WI38 (cell line): ENCODE measurements around the gene C1orf52.

Experiments used
- H3K4me3 ChIP-seq: 2 replicates; pipeline ENCODE4 v1.5.1; 2011; ENCODE audit warnings: low read depth, mild to moderate bottlenecking, control low read depth, low read length
- CTCF ChIP-seq: IDR thresholded peaks from 2 replicates; pipeline ENCODE4 v1.5.1; 2012; ENCODE audit warnings: low read depth, mild to moderate bottlenecking, control low read depth, low read length

C1orf52 gene

GRCh38 chr1:85297855-85298629 is 38.6 kb upstream of the C1orf52 start:
- TF ChIP-seq CTCF, result no peak
- peak overlapping the region; percentile 35 for H3K4me3 ChIP-seq

DNA sequence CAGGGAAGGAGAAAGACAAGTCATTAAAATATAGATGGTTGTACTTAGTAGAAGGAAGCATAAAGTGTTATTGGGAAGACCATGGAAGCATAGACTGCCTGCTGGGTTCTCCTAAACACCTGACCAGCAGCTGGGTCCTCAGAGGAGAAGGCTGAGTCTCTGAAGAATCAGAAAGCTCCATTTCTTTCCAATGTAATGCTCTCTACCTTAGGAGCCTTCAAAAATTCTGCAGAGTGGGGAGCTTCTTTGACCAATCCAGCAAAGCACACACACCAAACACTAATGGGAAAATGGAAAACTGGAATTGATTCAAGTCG is 38.0 kb upstream of the C1orf52 start:
- no peak for TF ChIP-seq CTCF
- peak overlapping the region; percentile 29 for H3K4me3 ChIP-seq

DNA sequence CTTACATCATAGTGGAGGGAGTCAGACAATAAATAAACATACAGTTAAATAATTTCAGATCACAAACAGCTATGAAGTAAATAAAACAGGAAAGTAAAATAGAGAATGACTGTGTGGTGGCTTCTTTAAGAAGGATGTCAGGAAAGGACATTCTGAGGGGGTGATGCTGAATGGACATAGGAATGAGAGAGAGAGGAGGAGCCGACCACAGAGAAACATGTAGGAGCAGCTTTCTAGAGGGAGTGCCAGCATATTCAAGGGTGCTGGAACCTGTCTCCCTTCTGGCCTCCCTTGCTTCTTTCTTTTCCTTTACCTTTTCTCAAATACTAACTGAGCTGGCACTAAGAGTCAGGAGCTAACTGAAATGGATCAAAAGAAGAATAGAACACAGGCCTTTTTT is 37.5 kb upstream of the C1orf52 start:
- H3K4me3 ChIP-seq, result no peak overlapping the region
- no peak for TF ChIP-seq CTCF

DNA sequence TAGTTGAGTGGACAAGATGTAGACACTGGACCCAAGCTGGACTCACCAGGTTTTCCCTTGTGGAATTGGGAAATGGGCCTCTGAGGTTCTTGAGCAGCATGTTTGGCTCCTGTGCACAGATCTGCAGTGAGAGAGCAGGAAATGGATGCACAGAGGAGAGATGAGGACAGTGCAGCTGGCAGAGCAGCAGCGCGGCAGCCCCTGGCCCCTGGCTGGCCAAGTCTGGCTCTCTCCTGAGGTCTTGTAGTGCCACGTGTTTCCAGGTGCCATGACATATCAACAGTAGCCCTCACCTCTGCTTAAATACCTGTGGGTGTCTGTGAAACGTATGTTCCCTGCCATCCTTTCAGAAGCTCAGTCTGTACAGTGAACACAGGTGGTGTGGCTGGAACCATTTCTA is 36.2 kb upstream of the C1orf52 start:
- H3K4me3 ChIP-seq, result no peak overlapping the region
- no peak for TF ChIP-seq CTCF

DNA sequence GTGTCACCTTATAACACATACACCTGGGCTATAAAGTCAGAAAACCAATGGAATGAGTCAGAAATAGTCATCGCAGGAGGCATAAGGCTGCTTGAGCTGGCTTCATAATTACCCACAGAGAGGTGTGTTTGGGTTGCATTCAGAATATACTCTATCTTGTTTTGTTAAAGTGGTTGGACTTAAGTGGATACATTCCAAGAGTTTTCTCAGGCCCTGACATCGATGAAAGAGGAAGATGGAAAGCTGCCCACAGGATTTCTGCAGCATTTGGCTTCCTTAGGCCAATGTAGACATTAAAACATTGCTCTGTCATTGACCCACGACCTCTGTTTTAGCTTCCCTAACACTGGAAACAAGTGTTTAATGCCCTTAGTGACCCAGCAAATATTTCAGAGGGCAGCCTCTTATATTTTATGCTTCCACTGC is 35.6 kb upstream of the C1orf52 start:
- no peak overlapping the region for H3K4me3 ChIP-seq
- TF ChIP-seq CTCF, result no peak

DNA sequence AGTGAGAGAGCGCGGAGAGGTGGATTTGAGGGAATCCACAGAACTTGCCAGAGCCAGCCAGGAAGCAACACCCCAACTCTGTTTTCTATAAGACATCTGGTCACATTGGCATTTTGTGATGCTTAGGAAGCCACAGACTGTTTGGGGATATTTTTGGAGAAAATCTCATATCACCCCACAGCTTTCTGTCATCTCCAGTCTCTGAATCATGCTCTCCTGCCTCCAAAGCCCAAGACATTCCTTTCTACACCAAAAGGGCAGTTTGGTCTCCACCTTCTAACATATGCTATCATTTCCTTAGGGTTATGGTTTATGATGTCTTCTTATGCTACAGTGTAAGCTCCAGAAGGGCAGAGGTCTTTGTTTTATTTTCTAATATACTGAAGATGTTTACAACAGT is 31.4 kb upstream of the C1orf52 start:
- H3K4me3 ChIP-seq, result no peak overlapping the region
- no peak for TF ChIP-seq CTCF

- no peak for TF ChIP-seq CTCF
- H3K4me3 ChIP-seq, result no peak overlapping the region
Observed at GRCh38 chr1:85289848-85290335, 30.4 kb upstream of the C1orf52 start.
